ENCODE results near the gene MT1X. TPM values are rescaled to one million over a fixed set of nuclear protein-coding genes. Genes with fewer than 3 reads are reported as not detected.

Gene MT1X
- polyA plus RNA-seq, 2 of the 4 experiments (the other 2 are of a cell fraction), result 44.0 to 131 TPM

- ATAC-seq (peak; percentile 36 to 51), DNase-seq (ENCODE audit: low read depth in 1 of 2, low spot score in 1 of 2) (no peak), FAIRE-seq (no peak)
- CTCF ChIA-PET, result interaction anchor here (0.6 to 1.6 kb wide), 5 partner anchors 21 to 125 kb away, joined by 3 to 5 read pairs (median 3); no protein-coding TSS in a partner anchor
- peak overlapping the region; percentile 97 for H3K4me2 ChIP-seq
- TF ChIP-seq FOXS1 (CRISPR knock-in tag; IDR thresholded peaks at IDR 0.05) (no peak), POLR2AphosphoS2 (conservative IDR thresholded peaks at IDR 0.05; ENCODE audit: low read length) (no peak), BCL3 (IDR thresholded peaks at IDR 0.05) (no peak)
- POLR2A ChIA-PET, result interaction anchor here (0.6 to 1.1 kb wide), 3 partner anchors 20 to 203 kb away, joined by 5 to 6 read pairs (median 5); partner anchors contain the start of gene HERPUD1
- peak overlapping the region; percentile 97 for H3K4me3 ChIP-seq
- no peaks in the 10 kb centered on the region for H3K9me3 ChIP-seq
- H3K27ac ChIP-seq, result peak overlapping the region; percentile 83 to 90
- peaks cover 17% of the 10 kb centered on the region; the same call in 1 of the 3 replicates for H3K4me1 ChIP-seq
- WGBS (ENCODE audit: missing lambda C conversion rate), result 74% methylated on average over 8 of the region's 8 CpGs
Observed at GRCh38 chr16:56728980-56729734, 46.9 kb downstream of the MT1X start.

- ChIA-PET CTCF (interaction anchor here (0.6 to 1.6 kb wide), 3 partner anchors 28 to 124 kb away, joined by 3 to 4 read pairs (median 3); no protein-coding TSS in a partner anchor), POLR2A (interaction anchor here (0.6 to 1.1 kb wide), 2 partner anchors 192 to 202 kb away, joined by 5 to 6 read pairs; partner anchors contain the start of gene HERPUD1)
- no peak for FAIRE-seq
- Histone ChIP-seq H3K4me1 (peaks cover 17% of the 10 kb centered on the region; the same call in 1 of the 3 replicates), H3K27ac (peak within 1 kb of the TSS; percentile 83 to 90), H3K4me3 (peak within 1 kb of the TSS; percentile 97), H3K4me2 (peak within 1 kb of the TSS; percentile 99), H3K9me3 (no peaks in the 10 kb centered on the region)
- 4% methylated on average over 30 of the region's 70 CpGs for WGBS (ENCODE audit: missing lambda C conversion rate)
- 0 out of 2 replicates have a peak, but pooled peaks have one; percentile 52 for TF ChIP-seq HOXB5 (CRISPR knock-in tag; IDR thresholded peaks at IDR 0.05)
- 0 out of 3 replicates have a peak, but pooled peaks have one; percentile 57 for TF ChIP-seq BCL3 (IDR thresholded peaks at IDR 0.05)
- TF ChIP-seq MAZ (IDR thresholded peaks at IDR 0.05; ENCODE audit: borderline replicate concordance, low read depth, low read length), result no peak
- peak; percentile 28; the same call in 1 of the 2 replicates for TF ChIP-seq PHF8 (IDR thresholded peaks at IDR 0.05; ENCODE audit: borderline replicate concordance, low read depth)
- TF ChIP-seq ELK1 (IDR thresholded peaks at IDR 0.05; ENCODE audit: low read depth, low read length), result no peak
- peak; percentile 58 for TF ChIP-seq KDM5A (IDR thresholded peaks at IDR 0.05)
- TF ChIP-seq JUN (IDR thresholded peaks at IDR 0.05), result peak; percentile 74 to 79; a peak in 4 of 5 replicates
- no peak for TF ChIP-seq NPAS2 (CRISPR knock-in tag; IDR thresholded peaks at IDR 0.05; ENCODE audit: borderline replicate concordance)
- TF ChIP-seq ATOH8 (CRISPR knock-in tag; IDR thresholded peaks at IDR 0.05; ENCODE audit: low read depth), result no peak
- TF ChIP-seq NR3C1 (IDR thresholded peaks at IDR 0.05), result no peak
- TF ChIP-seq TFCP2L1 (CRISPR knock-in tag; IDR thresholded peaks at IDR 0.05), result no peak
- peak; percentile 86 for TF ChIP-seq POLR2A (IDR thresholded peaks at IDR 0.05; ENCODE audit: low read length)
- no peak for TF ChIP-seq ZNF302 (CRISPR knock-in tag; IDR thresholded peaks at IDR 0.05)
- peak; percentile 59; the same call in 1 of the 2 replicates for TF ChIP-seq E2F6 (IDR thresholded peaks at IDR 0.05; ENCODE audit: borderline replicate concordance, low read depth)
- TF ChIP-seq CBX8 (IDR thresholded peaks at IDR 0.05), result no peak
- peak; percentile 87 for TF ChIP-seq MAX (IDR thresholded peaks at IDR 0.05)
- peak; percentile 60; the same call in 1 of the 2 replicates for TF ChIP-seq MYC (IDR thresholded peaks at IDR 0.05; ENCODE audit: borderline replicate concordance, low read length)
- no peak for TF ChIP-seq TP53 (CRISPR knock-in tag; IDR thresholded peaks at IDR 0.05)
- no peak for TF ChIP-seq HEYL (CRISPR knock-in tag; IDR thresholded peaks at IDR 0.05)
- no peak for TF ChIP-seq EHMT2 (IDR thresholded peaks at IDR 0.05; ENCODE audit: low read depth)
- no peak for TF ChIP-seq ZFP36 (IDR thresholded peaks at IDR 0.05; ENCODE audit: borderline replicate concordance, partially characterized antibody)
- no peak for TF ChIP-seq NFE2L2 (conservative IDR thresholded peaks at IDR 0.05; ENCODE audit: low read length)
- peak; percentile 95 to 98 for ATAC-seq
- peak; percentile 81 to 92 for DNase-seq (ENCODE audit: low read depth in 1 of 2, low spot score in 1 of 2)
Observed at GRCh38 chr16:56729735-56730662, 47.7 kb downstream of the MT1X start, which contains the start of gene NUP93. TSS of gene NUP93 (plus strand) at chr16:56730129. CDS start at chr16:56748248, 18,119 bp downstream.
